ENCODE data around the gene MYOF. TPM values are rescaled to one million over a fixed set of nuclear protein-coding genes. Genes with fewer than 3 reads are reported as not detected.

MYOF gene
- total and polyA plus RNA-seq, 10 of the 15 experiments (the other 5 are each of a cell fraction or from before 2014, with no cell fraction given), result 0.02 to 0.59 (median 0.17) TPM

DNA sequence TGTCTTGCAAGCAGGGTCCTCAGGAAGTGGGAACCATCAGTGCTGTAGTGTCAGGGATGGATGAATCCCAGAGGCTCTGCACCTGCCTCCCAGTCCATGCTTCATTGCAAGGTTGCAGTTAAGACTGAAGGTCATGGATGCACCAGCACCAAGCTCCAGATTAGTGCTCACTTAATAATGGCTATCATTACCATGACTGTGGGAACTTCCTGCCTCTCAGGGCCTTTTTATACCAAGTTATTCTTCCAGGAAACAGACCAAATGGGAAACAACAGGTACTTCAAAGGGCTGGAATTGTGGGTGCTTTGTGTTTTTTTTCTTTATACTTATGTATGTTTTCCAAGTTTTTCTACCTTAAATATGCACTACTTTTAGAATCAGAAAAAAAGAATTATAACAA is 210.8 kb downstream of the MYOF start (continued):
- TF ChIP-seq REST (IDR thresholded peaks at IDR 0.05; ENCODE audit: low read depth, low read length) (no peak), CUX1 (IDR thresholded peaks at IDR 0.05; ENCODE audit: insufficient replicate concordance, low read depth, low read length) (no peak), NBN (IDR thresholded peaks at IDR 0.05) (no peak), SIX5 (IDR thresholded peaks at IDR 0.05; ENCODE audit: low read depth, low read length, severe bottlenecking) (no peak), EGR1 (IDR thresholded peaks at IDR 0.05; ENCODE audit: borderline replicate concordance in 1 of 2, low read depth in 2 of 2, low read length in 2 of 2) (no peak), SREBF2 (IDR thresholded peaks at IDR 0.05; ENCODE audit: low read length) (no peak)

Measured in GM12878 (cell line).